ENCODE results near the gene FGF2.
"Not testable (repeated sequence)": the region's sequence is repeated elsewhere in the genome, so short reads cannot be mapped to it uniquely, and the experiment has no call there.

Gene FGF2

DNA sequence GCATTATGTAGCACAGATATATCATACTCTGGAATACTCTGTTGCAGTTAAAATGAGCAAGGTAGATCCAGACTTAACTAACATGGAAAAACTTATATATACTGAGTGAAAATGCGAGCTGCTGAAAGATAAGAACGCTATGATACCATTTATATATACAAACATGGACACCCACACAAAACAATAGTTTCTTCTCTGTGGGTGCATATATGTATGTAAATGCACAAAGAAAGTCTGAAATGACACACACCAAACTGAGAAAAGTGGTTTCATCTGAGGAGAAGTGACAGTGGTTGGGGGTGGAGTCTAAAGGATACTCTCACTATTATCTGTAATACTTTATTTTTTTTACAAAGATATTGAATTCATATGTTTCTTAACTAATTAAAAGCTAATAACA is 12.2 kb upstream of the FGF2 start:
- no peak for DNase-seq

DNA sequence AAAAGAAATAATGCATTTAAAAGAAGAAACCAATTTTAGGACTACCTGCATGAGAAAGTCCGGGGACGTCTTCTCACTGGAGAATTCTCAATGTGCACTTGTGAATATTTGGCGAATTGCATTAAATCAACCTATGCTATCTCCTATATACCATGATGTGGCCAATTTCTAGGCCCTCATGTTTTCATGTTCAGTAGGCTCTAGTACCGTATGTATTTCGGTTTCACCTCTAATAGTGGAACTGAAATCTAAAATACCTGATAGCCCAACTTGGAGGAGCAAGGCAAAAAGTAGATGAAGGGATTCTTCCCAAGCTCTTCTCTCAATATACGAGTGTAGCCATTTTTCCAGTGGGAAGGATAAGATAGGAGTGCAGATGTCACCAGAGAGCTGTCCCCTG is 11.4 kb upstream of the FGF2 start:
- no peak for DNase-seq

DNA sequence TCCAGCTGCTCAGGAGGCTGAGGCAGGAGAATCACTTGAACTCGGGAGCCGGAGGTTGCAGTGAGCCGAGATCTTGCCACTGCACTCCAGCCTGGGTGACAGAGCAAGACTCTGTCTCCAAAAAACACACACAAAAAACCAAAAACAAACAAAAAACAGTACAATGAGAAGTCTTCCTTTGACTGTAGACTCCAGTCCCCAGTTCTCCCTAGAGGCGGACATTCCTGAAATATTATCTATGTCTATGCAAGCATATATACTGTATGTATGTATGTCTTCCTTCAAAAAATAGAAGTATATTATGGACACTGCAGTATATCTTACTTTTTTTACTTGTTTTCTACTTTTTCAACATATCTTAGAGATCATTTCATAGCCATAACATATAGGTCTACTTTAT is 10.2 kb upstream of the FGF2 start:
- DNase-seq = no peak

DNA sequence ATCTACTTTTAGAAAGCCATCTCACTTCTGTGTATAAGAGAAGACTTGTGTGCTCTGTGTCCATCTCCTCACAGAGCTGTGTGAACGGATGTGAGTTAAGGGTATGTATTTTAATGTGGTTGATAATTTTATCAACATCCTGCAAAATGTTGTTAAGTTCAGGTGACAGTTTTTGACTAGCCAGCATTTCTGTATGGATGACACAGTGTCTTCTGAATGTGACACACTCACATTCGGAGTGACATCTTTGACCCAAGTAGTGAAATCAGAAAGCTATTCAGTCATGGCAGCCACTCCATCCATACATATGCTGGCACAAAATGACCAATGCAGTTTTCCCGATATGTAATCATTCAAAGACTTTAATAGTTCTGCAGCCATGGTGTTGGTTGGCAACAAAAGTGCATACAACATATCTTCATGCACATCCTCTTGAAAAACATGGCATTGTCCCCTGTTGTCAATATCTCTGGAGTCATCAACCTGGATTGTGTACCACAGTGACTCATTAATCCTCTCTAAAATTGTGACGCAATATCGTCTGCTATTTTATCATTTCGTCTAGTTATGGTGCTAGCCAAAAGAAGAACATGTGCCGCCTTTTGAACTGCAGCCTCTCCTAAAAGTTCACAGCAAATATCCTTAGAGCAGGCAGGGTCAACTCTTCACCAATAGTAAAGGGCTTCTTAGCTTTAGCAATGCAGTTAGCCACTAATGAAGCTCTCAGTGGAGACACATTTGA is 6.8 kb upstream of the FGF2 start:
- DNase-seq = no peak

DNA sequence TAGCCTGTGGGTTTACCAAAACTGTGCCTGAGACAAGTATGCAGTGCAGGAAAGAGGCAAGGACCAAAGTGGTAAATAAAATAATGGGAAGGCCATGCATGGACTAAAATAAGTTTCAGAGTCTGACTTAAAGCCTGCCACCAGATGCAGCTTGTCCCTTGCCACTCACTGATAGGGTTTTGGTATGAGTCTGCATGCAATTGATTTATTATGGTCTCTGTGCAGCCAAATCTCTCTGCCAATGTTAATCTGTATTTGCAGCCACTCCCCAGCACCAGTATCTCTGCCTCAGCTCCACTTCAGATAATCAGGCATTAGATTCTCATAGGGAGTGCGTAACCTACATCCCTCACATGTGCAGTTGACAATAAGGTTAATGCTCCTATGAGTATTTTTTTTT is 5.5 kb upstream of the FGF2 start:
- DNase-seq = no peak

DNA sequence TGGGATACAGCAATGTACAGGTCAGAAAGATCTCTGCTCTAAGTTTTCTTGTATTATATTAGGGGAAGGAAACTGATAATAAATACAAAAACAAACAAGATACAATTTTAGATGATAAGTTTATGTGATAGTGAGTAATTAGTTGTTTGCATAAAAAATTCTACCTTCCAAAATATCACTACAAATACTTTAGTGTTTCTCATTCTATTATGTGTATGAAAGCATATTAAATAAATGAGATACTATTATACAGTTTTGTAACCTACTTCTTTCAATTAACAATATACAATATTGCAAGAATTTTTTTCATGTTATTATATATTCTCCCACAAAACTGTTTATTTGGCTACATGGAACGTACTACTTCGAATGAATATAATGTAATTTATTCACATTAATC is 4.2 kb upstream of the FGF2 start:
- DNase-seq = no peak

DNA sequence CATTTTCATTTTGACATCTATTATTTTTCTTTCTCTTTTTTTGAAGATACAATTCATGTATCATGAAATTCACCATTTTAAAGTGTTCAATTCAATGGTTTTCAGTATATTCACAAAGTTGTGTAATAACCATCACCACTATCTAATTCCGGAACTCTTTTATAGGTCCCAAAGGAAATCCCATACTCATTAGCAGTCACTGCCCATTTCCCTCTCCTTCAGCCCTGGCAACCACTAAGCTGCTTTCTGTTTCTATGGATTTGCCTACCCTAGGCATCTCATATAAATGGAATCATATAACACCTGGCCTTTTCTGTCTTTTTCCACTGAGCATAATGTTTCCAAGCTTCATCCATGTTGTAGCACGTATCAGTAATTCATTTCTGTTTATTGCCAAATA is 3.2 kb upstream of the FGF2 start:
- no peak for DNase-seq

DNA sequence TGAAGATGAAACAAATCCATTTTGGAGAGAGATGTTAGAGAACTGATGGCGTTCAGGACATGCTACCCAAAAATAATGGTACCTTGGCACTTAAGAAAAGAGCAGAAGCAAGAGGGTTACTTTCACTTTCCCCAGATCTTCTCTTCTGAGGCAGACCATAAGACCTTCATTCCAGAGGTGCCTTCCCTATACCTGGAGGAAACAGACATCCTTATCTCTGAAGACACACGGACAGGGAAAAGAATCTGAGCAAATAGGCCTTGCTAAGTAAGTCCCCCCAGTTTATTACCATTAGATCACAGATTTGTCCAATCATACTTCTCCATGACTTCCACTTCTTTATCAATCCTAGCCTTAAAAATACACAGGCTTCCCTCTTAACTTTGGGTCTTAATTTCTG is 2.0 kb upstream of the FGF2 start:
- no peak for DNase-seq

DNA sequence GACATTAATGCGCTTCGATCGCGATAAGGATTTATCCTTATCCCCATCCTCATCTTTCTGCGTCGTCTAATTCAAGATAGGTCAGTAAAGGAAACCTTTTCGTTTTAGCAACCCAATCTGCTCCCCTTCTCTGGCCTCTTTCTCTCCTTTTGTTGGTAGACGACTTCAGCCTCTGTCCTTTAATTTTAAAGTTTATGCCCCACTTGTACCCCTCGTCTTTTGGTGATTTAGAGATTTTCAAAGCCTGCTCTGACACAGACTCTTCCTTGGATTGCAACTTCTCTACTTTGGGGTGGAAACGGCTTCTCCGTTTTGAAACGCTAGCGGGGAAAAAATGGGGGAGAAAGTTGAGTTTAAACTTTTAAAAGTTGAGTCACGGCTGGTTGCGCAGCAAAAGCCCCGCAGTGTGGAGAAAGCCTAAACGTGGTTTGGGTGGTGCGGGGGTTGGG is 528 bp upstream of the FGF2 start:
- no peak for DNase-seq

DNA sequence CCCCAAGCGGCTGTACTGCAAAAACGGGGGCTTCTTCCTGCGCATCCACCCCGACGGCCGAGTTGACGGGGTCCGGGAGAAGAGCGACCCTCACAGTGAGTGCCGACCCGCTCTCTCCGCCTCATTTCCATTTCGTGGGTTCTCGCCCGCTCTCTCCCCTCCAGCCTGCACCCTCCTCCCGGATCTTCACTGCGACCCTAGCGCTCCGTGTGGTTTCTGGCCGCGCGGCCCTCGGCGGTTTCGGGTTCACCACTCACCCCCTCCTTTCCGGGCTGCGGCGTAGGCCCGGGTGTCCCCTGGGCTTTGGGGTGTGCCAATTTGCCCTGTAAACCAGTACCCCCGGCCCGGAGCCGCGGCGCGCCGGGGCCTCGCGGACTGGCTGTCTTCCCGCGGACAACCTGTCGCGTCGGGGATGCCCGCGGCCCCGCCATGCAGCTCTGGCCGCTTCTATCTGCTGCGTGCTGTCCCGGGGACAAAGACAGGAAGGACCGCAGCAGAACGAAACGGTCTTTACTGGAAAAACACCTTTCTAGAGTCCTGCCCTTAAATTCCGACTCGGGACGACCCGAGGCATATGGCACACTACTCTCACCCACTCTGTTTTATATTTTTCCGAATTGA is 737 bp downstream of the FGF2 start:
- no peak for DNase-seq

DNA sequence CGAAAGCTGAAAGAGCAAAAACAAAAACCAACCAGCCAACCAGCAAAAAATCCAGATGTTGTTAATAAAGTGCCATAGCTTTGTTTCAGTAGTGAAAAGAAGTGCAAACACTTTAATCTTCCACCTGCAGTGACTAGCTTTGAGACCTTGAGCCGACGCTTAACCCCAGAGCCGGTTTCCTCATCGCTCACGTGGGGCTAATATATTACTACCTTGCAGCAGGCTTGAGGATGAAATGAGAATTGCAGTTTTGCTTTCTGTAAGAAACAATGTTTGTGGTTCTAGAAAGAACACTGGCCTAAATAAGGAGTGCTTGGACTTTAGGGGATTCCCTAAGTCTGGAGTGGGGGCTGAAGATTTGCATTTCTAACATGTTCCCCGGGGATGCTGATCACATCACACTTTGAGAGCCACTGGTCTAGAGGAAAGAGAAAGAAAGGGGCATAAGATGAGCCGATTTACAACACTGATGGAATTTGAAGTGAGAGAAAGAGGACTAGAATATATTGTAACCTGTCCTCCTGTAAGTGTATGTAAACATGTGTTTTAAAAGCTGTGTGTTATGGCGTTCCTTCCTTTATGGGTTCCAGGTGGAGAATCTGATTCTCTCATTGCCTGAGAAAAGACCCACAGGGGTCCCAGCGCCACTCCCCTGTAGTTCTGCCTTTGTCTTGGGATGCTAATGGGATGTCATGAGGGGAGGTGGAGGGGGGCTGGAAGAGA is 1.4 kb downstream of the FGF2 start:
- no peak for DNase-seq

DNA sequence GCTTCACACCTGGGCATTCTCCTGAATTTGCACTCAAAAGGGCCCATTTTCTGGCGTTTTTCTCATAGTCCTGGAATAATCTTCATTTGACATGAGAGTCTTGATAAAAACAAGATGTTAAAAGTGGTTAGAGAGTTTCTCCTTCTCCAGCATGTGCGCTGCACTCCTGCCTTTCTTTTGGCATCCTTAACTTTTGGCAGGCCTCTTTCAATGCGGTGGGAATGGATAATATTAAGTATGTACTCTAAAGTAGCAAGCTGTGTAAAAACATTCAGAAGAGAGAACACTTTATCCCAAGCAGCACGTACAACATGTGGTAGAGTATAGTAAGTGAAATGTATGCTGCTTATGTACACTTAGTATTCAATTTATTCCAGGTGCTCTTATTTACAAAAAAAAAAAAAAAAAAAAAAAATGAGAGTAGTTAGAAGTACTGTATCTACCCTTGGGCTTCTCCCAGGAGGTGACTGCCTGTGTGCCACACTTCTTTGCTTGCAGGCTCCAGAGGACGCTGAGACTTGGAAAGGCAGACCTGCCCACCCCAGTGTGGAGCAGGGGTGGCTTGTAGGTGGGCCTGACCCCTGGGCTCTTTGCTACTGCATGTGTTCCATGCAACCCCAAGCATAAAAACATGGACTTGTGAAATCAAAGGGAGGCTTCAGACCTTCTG is 3.9 kb downstream of the FGF2 start:
- no peak for DNase-seq

DNA sequence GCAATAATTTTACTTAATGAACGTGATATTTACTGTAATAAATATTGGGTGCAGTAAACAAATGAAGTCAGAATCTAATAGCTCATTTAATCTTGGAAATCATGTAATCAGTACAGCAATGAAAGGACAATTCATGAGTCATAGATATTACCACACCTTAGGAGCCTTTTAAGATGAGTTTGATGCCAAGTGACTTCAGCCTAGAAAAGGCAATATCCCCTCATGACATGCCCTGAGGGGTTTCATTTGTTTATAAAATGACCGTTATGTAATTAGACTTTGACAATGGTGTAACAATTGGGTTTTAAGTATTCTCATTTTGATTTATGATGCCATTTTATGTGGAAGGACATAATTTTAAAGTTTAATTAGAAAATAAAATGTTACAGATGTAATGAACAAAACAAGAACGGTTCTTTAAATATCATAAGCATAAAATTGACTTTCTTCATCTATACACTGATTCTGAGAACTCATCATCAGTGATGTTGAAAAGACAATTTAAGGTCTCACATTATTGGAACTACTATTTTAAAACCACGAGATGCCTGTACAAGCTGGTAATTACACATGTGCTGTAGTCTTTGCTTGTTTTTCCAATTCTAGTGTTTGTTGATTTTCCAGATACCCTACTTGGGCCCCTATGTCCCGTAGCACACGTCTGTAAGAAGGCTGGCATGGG is 5.0 kb downstream of the FGF2 start:
- no peak for DNase-seq

DNA sequence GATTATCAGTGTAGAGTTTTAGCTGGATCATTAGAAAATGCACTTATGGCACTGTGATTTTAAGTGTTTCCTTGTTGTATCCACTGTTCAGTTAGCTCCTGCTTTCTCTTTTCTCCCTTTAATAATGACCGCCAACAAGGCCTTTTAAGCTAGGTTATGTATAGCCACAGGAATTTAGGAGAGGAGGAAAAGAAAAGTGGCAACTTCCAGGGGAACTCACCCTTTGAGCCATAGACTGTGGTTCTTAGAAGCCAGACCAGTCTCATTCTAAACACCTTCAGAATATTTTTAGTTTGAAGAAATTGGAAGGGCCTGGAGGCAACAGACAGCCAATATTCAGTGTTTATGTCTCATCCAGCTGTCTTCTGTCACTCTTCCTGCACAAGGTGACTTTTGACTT is 6.1 kb downstream of the FGF2 start:
- no peak for DNase-seq

DNA sequence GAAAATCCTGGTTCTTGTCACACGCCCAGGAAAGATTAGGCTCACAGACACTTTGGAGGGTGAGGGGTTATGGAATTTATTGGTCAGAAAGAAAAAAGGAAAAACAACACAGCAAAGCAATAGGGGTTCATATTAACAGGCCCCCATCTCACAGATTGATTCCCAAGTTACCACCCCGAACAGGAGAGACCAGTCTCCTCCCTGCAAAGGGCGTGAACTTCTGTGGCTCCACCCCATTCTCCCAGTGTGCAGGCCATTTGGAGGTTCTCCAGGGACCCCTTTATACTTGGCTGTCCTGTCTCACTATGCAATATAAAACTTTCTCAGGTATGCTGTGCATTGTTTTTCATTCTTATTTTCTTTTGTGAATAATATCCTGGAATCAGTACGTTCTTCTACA is 7.4 kb downstream of the FGF2 start:
- DNase-seq = no peak

DNA sequence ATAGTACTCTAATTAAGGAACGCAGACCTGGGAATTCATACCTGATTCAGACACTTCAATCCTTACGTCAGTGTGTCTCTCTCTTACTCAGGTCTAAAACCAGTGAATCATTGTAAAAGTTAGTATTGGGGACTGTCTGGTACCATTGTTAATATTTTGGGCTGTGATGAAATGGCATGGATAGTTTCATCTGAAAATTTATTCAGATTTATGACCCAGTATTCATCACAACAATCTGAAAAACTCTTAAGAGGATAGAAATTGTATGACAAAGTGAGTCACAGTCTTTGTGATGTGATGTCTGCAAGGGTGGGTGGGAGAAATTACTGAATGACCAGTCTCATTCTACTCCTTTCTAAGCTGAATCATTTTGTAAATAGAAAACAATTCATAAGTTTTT is 10.3 kb downstream of the FGF2 start:
- no peak for DNase-seq

DNA sequence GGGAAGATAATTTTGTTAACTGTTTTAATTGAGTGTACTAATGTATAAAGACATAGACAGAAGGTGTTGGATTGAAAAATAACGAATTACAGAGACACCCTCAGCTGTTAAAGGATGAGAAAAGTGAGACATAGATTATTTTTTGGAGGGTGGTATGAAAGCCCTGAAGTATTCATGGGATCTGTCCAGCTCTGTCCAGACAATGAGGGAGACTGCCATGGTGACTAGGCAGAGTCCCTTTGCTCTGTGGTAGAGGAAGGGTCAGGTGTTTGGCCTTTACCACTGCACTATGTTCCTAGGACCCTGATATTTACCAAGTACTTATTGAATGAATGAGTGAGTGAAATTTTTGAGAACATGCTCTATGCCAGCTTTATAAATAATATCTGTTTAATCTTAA is 11.4 kb downstream of the FGF2 start:
- no peak for DNase-seq

DNA sequence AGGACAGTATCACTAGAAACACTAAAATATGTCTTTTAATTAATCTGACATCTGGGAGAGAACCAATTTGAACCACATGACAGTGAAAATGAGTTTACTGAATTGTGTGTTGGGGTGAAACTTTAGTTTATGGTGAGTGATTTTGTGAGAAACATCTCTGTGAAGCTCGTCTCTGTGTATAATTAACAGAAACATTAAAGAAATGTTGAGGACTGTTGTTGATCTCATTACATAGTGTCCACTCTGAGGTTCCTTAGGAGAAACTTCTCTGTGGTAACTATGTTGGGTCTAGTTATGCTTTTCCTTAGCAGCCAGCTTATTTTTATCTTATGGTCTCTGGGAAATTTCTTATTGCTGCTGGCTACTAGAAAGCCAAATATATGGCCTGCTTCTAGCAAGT is 15.8 kb downstream of the FGF2 start:
- DNase-seq = no peak

DNA sequence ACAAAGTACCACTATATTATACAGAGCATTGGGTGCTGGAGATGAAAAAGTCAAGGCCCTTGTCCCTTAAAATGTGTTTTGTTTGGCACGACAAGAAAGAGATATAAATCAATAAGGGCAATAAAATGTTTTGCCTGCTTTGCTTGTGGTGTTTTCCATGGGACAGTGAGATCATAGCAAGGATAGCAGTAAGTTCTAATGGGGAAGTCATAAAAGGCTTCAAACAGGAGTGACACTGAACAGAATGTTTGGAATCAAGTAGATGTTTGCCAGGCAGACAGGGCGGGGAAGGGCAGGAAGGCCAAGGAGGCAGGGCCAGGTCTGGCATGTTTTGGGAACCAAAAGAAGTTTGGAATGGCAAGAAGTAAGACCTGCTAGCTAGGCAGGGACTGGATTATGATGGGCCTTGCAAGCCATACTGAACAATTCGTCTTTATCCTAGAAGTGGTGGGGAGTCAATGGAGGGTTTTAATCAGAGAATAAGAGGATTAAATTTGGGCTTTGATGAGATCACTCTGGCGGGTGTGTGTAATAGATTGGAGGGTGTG is 16.4 kb downstream of the FGF2 start:
- DNase-seq = no peak

DNA sequence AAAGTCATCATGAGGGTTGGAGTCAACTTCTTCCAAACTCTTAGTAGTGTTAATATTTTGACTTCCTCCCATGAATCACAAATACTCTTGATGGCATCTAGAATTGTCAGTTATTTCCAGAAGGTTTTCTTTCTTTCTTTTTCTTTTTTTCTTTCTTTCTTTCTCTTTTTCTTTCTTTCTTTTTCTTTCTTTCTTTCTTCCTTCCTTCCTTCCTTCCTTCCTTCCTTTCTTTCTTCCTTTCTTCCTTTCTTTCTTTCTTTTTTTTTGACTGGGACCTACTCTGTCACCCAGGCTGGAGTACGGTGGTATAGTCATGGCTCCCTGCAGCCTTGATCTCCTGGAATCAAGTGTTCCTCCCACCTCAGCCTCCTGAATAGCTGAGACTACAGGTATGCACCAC is 17.8 kb downstream of the FGF2 start:
- DNase-seq = not testable (repeated sequence)

DNA sequence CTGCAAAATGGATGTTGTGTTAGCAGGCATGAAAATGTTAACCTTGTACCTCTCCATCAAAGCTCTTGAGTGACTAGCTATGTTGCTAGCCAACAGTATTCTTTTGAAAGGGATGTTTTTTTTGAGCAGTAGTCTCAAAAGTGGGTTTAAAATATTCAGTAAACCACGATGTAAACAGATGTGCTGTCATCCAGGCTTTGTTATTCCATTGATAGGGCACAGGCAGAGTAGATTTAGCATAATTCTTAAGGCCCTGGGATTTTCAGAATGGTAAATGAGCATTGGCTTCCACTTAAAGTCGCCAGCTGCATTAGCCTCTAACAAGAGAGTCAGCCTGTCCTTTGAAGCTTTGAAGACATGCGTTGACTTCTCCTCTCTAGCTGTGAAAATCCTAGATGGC is 18.4 kb downstream of the FGF2 start:
- no peak for DNase-seq

DNA sequence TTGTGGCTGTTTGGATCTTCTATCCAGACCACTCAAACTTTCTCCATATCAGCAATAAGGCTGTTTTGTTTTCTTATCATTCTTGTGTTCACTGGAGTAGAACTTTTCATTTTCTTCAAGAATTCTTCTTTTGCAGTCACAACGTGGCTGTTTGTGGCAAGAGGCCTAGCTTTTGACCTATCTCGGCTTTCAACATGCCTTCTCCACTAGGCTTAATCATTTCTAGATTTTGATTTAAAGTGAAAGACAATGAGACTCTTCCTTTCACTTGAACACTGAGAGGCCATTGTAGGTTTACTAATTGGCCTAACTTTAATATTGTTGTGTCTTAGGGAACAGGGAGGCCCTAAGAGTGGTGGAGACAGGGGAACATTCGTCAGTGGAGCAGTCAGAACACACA is 19.1 kb downstream of the FGF2 start:
- no peak for DNase-seq

DNA sequence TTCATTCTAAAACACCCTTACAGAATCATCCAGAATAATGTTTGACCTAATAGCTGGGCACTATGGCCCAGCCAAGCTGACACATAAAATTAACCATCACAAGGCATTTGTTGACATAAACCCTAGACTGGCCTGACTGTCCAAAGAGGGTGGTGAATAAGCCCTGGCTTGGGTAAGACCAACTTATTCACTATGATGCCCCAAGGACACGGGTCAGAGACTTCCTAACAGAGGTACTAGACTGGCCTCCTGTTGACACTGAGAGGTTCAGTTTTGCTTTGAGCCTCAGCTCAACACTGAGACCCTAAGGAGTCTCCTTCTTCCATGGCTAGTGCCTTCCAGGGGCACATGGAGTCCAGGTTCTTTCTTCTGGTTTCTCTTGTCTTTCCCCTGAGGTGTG is 21.3 kb downstream of the FGF2 start:
- DNase-seq = no peak
